ENCODE measurements around the gene TASP1. TPM values are rescaled to one million over a fixed set of nuclear protein-coding genes. Genes with fewer than 3 reads are reported as not detected.

TASP1 gene
- total RNA-seq, 1 experiment from 2014 or later = 9.5 TPM

DNA sequence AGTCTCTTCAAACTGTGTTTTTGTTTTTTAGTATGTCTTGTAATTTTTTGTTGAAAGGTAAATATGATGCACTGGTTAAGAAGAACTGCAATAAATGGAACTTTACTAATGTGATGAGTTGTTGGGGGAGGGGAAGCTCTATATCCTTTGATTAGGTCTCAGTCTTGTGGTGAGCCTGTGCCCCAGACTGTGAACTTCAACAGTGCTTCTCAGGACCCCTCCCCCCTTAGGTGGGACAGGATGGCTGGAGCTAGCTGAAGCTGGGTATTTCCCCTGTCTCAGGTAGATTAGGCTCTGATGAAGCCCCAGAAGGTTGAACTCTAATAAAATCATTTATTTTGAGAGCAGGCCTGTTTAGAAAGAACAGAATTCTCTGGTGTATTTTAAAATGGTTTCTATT is 31.4 kb upstream of the TASP1 start:
- H3K79me1 ChIP-seq (ENCODE audit: insufficient read depth, low read depth, low read length, poor library complexity, severe bottlenecking) = no peaks in the 10 kb centered on the region
- H3K27me3 ChIP-seq (ENCODE audit: insufficient read depth, low read length) = no peaks in the 10 kb centered on the region
- no peak overlapping the region for H3K14ac ChIP-seq (ENCODE audit: insufficient read depth, low read length)
- H3K23ac ChIP-seq (ENCODE audit: insufficient read length, low read depth, low read length) = no peak overlapping the region
- no peak overlapping the region for H3K4me2 ChIP-seq (ENCODE audit: insufficient read depth, insufficient read length, low read length)
- Mint-ChIP-seq H3K27ac (no peak overlapping the region), H3K36me3 (ENCODE audit: insufficient read depth in 1 of 3, low read depth in 3 of 3) (no peaks in the 10 kb centered on the region; a peak in 1 of 7 replicates), H3K4me3 (no peak overlapping the region), H3K4me1 (peaks cover 7 to 10% of the 10 kb centered on the region in 2 experiments), H3K27me3 (ENCODE audit: low read depth) (no peaks in the 10 kb centered on the region), H3K9me3 (peaks cover 0 to 3% of the 10 kb centered on the region in 2 experiments; a peak in 1 of 5 replicates)
- H2BK20ac ChIP-seq (ENCODE audit: low read depth, low read length, poor library complexity, severe bottlenecking) = no peak overlapping the region
- no peak overlapping the region for H3T11ph ChIP-seq (ENCODE audit: low read length)
- H3K56ac ChIP-seq (ENCODE audit: insufficient read length, low read depth, low read length) = no peak overlapping the region
- no peaks in the 10 kb centered on the region for H3K9me3 ChIP-seq (ENCODE audit: control insufficient read depth, low read depth, low read length)
- no peak overlapping the region for H4K91ac ChIP-seq (ENCODE audit: insufficient read length, low read depth, low read length)
- H2AK5ac ChIP-seq (ENCODE audit: insufficient read length, low read length) = no peak overlapping the region
- 0 out of 2 replicates have a peak, but pooled peaks cover 2% of the 10 kb centered on the region for H3K79me2 ChIP-seq (ENCODE audit: insufficient read depth, low read length)
- H2BK5ac ChIP-seq (ENCODE audit: insufficient read length, low read length) = no peak overlapping the region
- no peak overlapping the region for H4K8ac ChIP-seq (replicated peaks; ENCODE audit: insufficient read length, low read depth, low read length)
- no peaks in the 10 kb centered on the region for H3K4me1 ChIP-seq (ENCODE audit: insufficient read depth, low read length)
- DNase-seq = no peak
- H3K9ac ChIP-seq (ENCODE audit: extremely low read depth, insufficient read length, low read length) = no peak overlapping the region
- H3K27ac ChIP-seq (ENCODE audit: insufficient read length, low read depth, low read length) = no peak overlapping the region
- H4K5ac ChIP-seq (ENCODE audit: insufficient read length, low read depth, low read length) = no peak overlapping the region
- H2BK120ac ChIP-seq (ENCODE audit: low read depth, low read length, poor library complexity, severe bottlenecking) = no peak overlapping the region
- no peak overlapping the region for H3K18ac ChIP-seq (ENCODE audit: insufficient read length, low read depth, low read length)
- H2BK15ac ChIP-seq (ENCODE audit: low read depth, low read length) = no peak overlapping the region
- no peak overlapping the region for H3K4ac ChIP-seq (ENCODE audit: low read depth, low read length)
- H3K23me2 ChIP-seq (ENCODE audit: insufficient read length, low read depth, low read length, poor library complexity, severe bottlenecking) = no peaks in the 10 kb centered on the region
- no peaks in the 10 kb centered on the region for H4K20me1 ChIP-seq (ENCODE audit: control insufficient read depth, insufficient read depth, insufficient read length)
- no peak overlapping the region for H2BK12ac ChIP-seq (ENCODE audit: insufficient read length, low read depth, low read length)
- H2AFZ ChIP-seq (ENCODE audit: low read length) = no peak overlapping the region
- TF ChIP-seq CTCF (conservative IDR thresholded peaks at IDR 0.05) = no peak

Data from H9 (cell line).